SK-N-SH treated with all-trans-retinoic acid at 6 μM for 48 hours (cell line): ENCODE results near the gene DDI1.

Experiments used
- ATAC-seq: fragments of 200-7000 bp; cut with Tn5 transposase; 3 replicates; pipeline ENCODE4 v1.9.1; 2020; ENCODE audit warnings: mild to moderate bottlenecking, moderate library complexity
- CSDC2 ChIP-seq: fragments of 250-450 bp; sonication (Bioruptor Pico); IDR thresholded peaks from 2 replicates; pipeline ENCODE4 v1.5.0; 2020; ENCODE audit warnings: mild to moderate bottlenecking, moderate library complexity
- ESRRG ChIP-seq: fragments of 250-450 bp; sonication (Bioruptor Pico); IDR thresholded peaks from 2 replicates; pipeline ENCODE4 v1.6.1; 2021; ENCODE audit warnings: mild to moderate bottlenecking
- GLIS3 ChIP-seq: fragments of 250-450 bp; sonication (Bioruptor Pico); IDR thresholded peaks from 2 replicates; pipeline ENCODE4 v1.5.0; 2020; ENCODE audit warnings: mild to moderate bottlenecking, moderate library complexity
- ISL1 ChIP-seq: fragments of 250-450 bp; sonication (Bioruptor Pico); IDR thresholded peaks from 2 replicates; pipeline ENCODE4 v2.1.2; 2022; ENCODE audit warnings: mild to moderate bottlenecking, moderate library complexity
- OSR1 ChIP-seq: fragments of 250-450 bp; sonication (Bioruptor Pico); IDR thresholded peaks from 2 replicates; pipeline ENCODE4 v1.8.0; 2022; ENCODE audit warnings: moderate library complexity, mild to moderate bottlenecking, inconsistent platforms
- PPARA ChIP-seq: fragments of 250-450 bp; sonication (Bioruptor Pico); IDR thresholded peaks from 2 replicates; pipeline ENCODE4 v1.5.0; 2020; ENCODE audit warnings: mild to moderate bottlenecking, borderline replicate concordance
- RARB ChIP-seq: fragments of 250-450 bp; sonication (Bioruptor Pico); IDR thresholded peaks from 2 replicates; pipeline ENCODE4 v1.8.0; 2021; ENCODE audit warnings: mild to moderate bottlenecking, moderate library complexity
- SNAI2 ChIP-seq: fragments of 250-450 bp; sonication (Bioruptor Pico); IDR thresholded peaks from 2 replicates; pipeline ENCODE4 v1.5.0; 2020; ENCODE audit warnings: mild to moderate bottlenecking, moderate library complexity
- TCF4 ChIP-seq: fragments of 250-450 bp; sonication (Bioruptor Pico); IDR thresholded peaks from 2 replicates; pipeline ENCODE4 v1.8.0; 2021; ENCODE audit warnings: mild to moderate bottlenecking, moderate library complexity, borderline replicate concordance
- TOX ChIP-seq: fragments of 250-450 bp; sonication (Bioruptor Pico); IDR thresholded peaks from 2 replicates; pipeline ENCODE4 v1.8.0; 2021; ENCODE audit warnings: mild to moderate bottlenecking, moderate library complexity, borderline replicate concordance
- ZC3H10 ChIP-seq: fragments of 250-450 bp; sonication (Bioruptor Pico); IDR thresholded peaks from 2 replicates; pipeline ENCODE4 v1.5.1; 2021; ENCODE audit warnings: mild to moderate bottlenecking, moderate library complexity
- ZFP3 ChIP-seq: fragments of 250-450 bp; sonication (Bioruptor Pico); IDR thresholded peaks from 2 replicates; pipeline ENCODE4 v1.5.0; 2020; ENCODE audit warnings: mild to moderate bottlenecking, moderate library complexity
- ZFP30 ChIP-seq: fragments of 450-650 bp; formaldehyde crosslinking; IDR thresholded peaks from 2 replicates; pipeline ENCODE4 v1.5.0; 2022; ENCODE audit warnings: mild to moderate bottlenecking, moderate library complexity
- ZNF565 ChIP-seq: fragments of 450-650 bp; formaldehyde crosslinking; conservative IDR thresholded peaks from 2 replicates; pipeline ENCODE4 v1.5.0; 2020; ENCODE audit warnings: low read depth, mild to moderate bottlenecking, moderate library complexity
- ZNF8 ChIP-seq: fragments of 450-650 bp; formaldehyde crosslinking; IDR thresholded peaks from 2 replicates; pipeline ENCODE4 v1.5.0; 2020; ENCODE audit warnings: mild to moderate bottlenecking, moderate library complexity
- TF ChIP-seq, protein P1 (sequence below): fragments of 250-450 bp; sonication (Bioruptor Pico); IDR thresholded peaks from 2 replicates; pipeline ENCODE4 v1.5.0; 2020; ENCODE audit warnings: mild to moderate bottlenecking, moderate library complexity
- TF ChIP-seq, protein P2 (sequence below): fragments of 250-450 bp; sonication (Bioruptor Pico); IDR thresholded peaks from 2 replicates; pipeline ENCODE4 v1.5.1; 2020; ENCODE audit warnings: low read depth, mild to moderate bottlenecking, moderate library complexity
- TF ChIP-seq, protein P3 (sequence below): fragments of 250-450 bp; sonication (Bioruptor Pico); IDR thresholded peaks from 2 replicates; pipeline ENCODE4 v1.8.0; 2021; ENCODE audit warnings: low read depth, mild to moderate bottlenecking, moderate library complexity, borderline replicate concordance
- TF ChIP-seq, protein P4 (sequence below): fragments of 250-450 bp; sonication (Bioruptor Pico); IDR thresholded peaks from 2 replicates; pipeline ENCODE4 v1.8.0; 2020; ENCODE audit warnings: mild to moderate bottlenecking, moderate library complexity, borderline replicate concordance
- TF ChIP-seq, protein P5 (sequence below): fragments of 250-450 bp; sonication (Bioruptor Pico); IDR thresholded peaks from 2 replicates; pipeline ENCODE4 v1.5.1; 2021; ENCODE audit warnings: mild to moderate bottlenecking, moderate library complexity

DDI1 gene

DNA sequence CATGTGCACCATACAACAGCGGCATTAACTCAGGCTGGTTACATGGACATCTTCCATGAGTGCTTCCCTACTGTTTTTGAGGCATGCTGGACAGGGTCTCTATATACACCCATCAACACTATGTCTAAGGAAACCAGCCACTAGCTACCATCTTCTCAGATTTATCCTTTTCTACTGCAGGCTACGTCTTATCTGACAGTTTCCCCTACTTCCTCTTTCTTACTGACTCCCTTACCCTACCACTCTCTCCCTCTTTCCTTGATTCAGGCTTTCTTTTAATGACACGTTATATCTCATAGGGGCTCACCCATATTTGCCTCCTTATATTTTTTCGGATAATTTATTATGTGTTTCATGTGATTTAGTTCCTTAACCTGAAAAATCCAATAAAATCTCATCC lies 41.8 kb downstream of the DDI1 start (continued):
- TF ChIP-seq, protein P1, sequence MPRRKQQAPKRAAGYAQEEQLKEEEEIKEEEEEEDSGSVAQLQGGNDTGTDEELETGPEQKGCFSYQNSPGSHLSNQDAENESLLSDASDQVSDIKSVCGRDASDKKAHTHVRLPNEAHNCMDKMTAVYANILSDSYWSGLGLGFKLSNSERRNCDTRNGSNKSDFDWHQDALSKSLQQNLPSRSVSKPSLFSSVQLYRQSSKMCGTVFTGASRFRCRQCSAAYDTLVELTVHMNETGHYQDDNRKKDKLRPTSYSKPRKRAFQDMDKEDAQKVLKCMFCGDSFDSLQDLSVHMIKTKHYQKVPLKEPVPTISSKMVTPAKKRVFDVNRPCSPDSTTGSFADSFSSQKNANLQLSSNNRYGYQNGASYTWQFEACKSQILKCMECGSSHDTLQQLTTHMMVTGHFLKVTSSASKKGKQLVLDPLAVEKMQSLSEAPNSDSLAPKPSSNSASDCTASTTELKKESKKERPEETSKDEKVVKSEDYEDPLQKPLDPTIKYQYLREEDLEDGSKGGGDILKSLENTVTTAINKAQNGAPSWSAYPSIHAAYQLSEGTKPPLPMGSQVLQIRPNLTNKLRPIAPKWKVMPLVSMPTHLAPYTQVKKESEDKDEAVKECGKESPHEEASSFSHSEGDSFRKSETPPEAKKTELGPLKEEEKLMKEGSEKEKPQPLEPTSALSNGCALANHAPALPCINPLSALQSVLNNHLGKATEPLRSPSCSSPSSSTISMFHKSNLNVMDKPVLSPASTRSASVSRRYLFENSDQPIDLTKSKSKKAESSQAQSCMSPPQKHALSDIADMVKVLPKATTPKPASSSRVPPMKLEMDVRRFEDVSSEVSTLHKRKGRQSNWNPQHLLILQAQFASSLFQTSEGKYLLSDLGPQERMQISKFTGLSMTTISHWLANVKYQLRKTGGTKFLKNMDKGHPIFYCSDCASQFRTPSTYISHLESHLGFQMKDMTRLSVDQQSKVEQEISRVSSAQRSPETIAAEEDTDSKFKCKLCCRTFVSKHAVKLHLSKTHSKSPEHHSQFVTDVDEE, result no peak
- TF ChIP-seq, protein P2, sequence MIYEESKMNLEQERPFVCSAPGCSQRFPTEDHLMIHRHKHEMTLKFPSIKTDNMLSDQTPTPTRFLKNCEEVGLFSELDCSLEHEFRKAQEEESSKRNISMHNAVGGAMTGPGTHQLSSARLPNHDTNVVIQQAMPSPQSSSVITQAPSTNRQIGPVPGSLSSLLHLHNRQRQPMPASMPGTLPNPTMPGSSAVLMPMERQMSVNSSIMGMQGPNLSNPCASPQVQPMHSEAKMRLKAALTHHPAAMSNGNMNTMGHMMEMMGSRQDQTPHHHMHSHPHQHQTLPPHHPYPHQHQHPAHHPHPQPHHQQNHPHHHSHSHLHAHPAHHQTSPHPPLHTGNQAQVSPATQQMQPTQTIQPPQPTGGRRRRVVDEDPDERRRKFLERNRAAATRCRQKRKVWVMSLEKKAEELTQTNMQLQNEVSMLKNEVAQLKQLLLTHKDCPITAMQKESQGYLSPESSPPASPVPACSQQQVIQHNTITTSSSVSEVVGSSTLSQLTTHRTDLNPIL (CRISPR knock-in tag), result no peak

DNA sequence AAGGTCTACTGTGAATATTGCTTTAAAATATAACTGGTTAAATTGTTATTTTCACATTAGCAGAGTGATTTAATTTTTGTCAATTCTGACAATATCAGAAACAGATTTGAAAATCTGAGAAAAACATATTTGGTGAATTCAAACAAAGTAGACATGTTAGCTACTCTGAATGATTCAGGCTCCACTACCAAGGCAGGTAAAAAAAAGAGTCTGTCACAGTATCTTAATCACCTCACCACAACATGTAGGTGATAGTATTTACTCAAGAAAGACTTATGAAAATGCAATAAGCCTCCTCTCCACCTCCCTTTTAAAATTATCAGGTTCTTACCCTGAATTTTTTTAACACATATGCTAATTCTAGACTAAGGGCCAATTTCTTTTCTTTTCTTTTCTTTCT lies 42.6 kb downstream of the DDI1 start:
- no peak for ATAC-seq
- TF ChIP-seq PPARA (CRISPR knock-in tag) (no peak), ZNF8 (CRISPR knock-in tag) (no peak), RARB (CRISPR knock-in tag) (no peak), GLIS3 (CRISPR knock-in tag) (no peak), CSDC2 (no peak), OSR1 (no peak), TOX (CRISPR knock-in tag) (no peak), ISL1 (CRISPR knock-in tag) (no peak), ESRRG (CRISPR knock-in tag) (no peak), ZFP3 (CRISPR knock-in tag) (no peak), ZFP30 (no peak), SNAI2 (CRISPR knock-in tag) (no peak), ZC3H10 (CRISPR knock-in tag) (no peak), ZNF565 (CRISPR knock-in tag) (no peak), TCF4 (CRISPR knock-in tag) (no peak)
- TF ChIP-seq, protein P3, sequence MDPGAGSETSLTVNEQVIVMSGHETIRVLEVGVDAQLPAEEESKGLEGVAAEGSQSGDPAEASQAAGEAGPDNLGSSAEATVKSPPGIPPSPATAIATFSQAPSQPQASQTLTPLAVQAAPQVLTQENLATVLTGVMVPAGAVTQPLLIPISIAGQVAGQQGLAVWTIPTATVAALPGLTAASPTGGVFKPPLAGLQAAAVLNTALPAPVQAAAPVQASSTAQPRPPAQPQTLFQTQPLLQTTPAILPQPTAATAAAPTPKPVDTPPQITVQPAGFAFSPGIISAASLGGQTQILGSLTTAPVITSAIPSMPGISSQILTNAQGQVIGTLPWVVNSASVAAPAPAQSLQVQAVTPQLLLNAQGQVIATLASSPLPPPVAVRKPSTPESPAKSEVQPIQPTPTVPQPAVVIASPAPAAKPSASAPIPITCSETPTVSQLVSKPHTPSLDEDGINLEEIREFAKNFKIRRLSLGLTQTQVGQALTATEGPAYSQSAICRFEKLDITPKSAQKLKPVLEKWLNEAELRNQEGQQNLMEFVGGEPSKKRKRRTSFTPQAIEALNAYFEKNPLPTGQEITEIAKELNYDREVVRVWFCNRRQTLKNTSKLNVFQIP, result no peak
- TF ChIP-seq, protein P1, result no peak
- TF ChIP-seq, protein P4, sequence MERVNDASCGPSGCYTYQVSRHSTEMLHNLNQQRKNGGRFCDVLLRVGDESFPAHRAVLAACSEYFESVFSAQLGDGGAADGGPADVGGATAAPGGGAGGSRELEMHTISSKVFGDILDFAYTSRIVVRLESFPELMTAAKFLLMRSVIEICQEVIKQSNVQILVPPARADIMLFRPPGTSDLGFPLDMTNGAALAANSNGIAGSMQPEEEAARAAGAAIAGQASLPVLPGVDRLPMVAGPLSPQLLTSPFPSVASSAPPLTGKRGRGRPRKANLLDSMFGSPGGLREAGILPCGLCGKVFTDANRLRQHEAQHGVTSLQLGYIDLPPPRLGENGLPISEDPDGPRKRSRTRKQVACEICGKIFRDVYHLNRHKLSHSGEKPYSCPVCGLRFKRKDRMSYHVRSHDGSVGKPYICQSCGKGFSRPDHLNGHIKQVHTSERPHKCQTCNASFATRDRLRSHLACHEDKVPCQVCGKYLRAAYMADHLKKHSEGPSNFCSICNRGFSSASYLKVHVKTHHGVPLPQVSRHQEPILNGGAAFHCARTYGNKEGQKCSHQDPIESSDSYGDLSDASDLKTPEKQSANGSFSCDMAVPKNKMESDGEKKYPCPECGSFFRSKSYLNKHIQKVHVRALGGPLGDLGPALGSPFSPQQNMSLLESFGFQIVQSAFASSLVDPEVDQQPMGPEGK, result no peak
- TF ChIP-seq, protein P5, sequence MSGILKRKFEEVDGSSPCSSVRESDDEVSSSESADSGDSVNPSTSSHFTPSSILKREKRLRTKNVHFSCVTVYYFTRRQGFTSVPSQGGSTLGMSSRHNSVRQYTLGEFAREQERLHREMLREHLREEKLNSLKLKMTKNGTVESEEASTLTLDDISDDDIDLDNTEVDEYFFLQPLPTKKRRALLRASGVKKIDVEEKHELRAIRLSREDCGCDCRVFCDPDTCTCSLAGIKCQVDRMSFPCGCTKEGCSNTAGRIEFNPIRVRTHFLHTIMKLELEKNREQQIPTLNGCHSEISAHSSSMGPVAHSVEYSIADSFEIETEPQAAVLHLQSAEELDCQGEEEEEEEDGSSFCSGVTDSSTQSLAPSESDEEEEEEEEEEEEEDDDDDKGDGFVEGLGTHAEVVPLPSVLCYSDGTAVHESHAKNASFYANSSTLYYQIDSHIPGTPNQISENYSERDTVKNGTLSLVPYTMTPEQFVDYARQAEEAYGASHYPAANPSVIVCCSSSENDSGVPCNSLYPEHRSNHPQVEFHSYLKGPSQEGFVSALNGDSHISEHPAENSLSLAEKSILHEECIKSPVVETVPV (CRISPR knock-in tag), result no peak
- TF ChIP-seq, protein P2 (CRISPR knock-in tag), result no peak
